HCT116 (cell line): ENCODE results near the gene NAB1. TPM values are rescaled to one million over a fixed set of nuclear protein-coding genes. Genes with fewer than 3 reads are reported as not detected.

Source experiments
- ATAC-seq: fragments of 200-7000 bp; cut with Tn5 transposase; 2 replicates; pipeline ENCODE4 v1.9.1; 2020; ENCODE audit warnings: mild to moderate bottlenecking, moderate library complexity
- BruUV-seq: library from RNA; stranded (reverse); fragments of 400-500 nt; replicated peaks from 2 replicates; lab custom pipeline; 2021; lab: Mats Ljungman, UMichigan
- CTCF ChIA-PET: fragments of 300-600 bp; sonication (Branson Sonifier 250); formaldehyde crosslinking; loops from one replicate; lab custom pipeline; 2021; ENCODE audit warnings: antibody characterized with exemption; lab: Charles Lee
- POLR2A ChIA-PET: fragments of 300-600, 350-600 bp; sonication (Branson Sonifier 250); formaldehyde crosslinking; loops from one replicate; lab custom pipeline; 2021; ENCODE audit warnings: antibody characterized with exemption; lab: Charles Lee
- RAD21 ChIA-PET, 2 experiments: fragments of 300-600 bp; sonication (Branson Sonifier 250); formaldehyde crosslinking; loops; one replicate each; lab custom pipeline; 2023; ENCODE audit warnings: low total read pairs in 2 of 2; ENCODE audit not compliant: uncharacterized antibody in 2 of 2, unreplicated experiment in 2 of 2, low non-redundant PET in 1 of 2; lab: Charles Lee
- DNase-seq: peaks from one replicate; pipeline ENCODE4 v3.0.0-alpha.2; 2010; ENCODE audit warnings: low read depth, low spot score
- H2AFZ ChIP-seq: fragments of 200-600 bp; shearing (Covaris generic), sonication (generic); 2 replicates; pipeline ENCODE4 v1.6.1; 2017; ENCODE audit warnings: low read depth, mixed run types, mixed read lengths, antibody characterized with exemption, low read length; ENCODE audit not compliant: poor library complexity, severe bottlenecking
- H3K27ac ChIP-seq: 2 replicates; pipeline ENCODE4 v1.5.1; 2012; ENCODE audit warnings: low read depth, low read length
- H3K27me3 ChIP-seq: fragments of 200-600 bp; sonication (generic); 2 replicates; pipeline ENCODE4 v1.6.1; 2016; ENCODE audit warnings: mixed run types, low read length, mixed read lengths; ENCODE audit not compliant: insufficient read depth
- H3K36me3 ChIP-seq, 2 experiments: fragments of 200-500 bp in 1 of 2; fragments of 200-600 bp in 1 of 2; sonication (Bioruptor generic) in 1 of 2; sonication (generic) in 1 of 2; 2 replicates each; pipeline versions ENCODE4 v1.5.1 to v1.6.1; 2014 to 2016; ENCODE audit warnings: low read length in 2 of 2, inconsistent platforms in 1 of 2, mixed read lengths in 1 of 2, mixed run types in 1 of 2; ENCODE audit not compliant: insufficient read depth in 2 of 2, control insufficient read depth in 1 of 2
- H3K4me1 ChIP-seq, 2 experiments: fragments of 200-600 bp in 1 of 2; sonication (generic) in 1 of 2; 2 replicates each; pipeline versions ENCODE4 v1.5.1 to v1.6.1; 2012 to 2017; ENCODE audit warnings: low read length in 2 of 2, inconsistent platforms in 1 of 2, mild to moderate bottlenecking in 1 of 2, mixed read lengths in 1 of 2, mixed run types in 1 of 2, moderate library complexity in 1 of 2; ENCODE audit not compliant: insufficient read depth in 2 of 2, control insufficient read depth in 1 of 2
- H3K4me2 ChIP-seq: fragments of 200-600 bp; sonication (generic); 2 replicates; pipeline ENCODE4 v1.6.1; 2017; ENCODE audit warnings: mixed run types, low read length, mixed read lengths
- H3K4me3 ChIP-seq, 2 experiments: fragments of 200-600 bp in 1 of 2; sonication (generic) in 1 of 2; replicated peaks in 1 of 2; 2 replicates each; pipeline ENCODE4 v1.5.1; 2011 to 2016; ENCODE audit warnings: low read length in 2 of 2, control low read depth in 1 of 2, low read depth in 1 of 2, mild to moderate bottlenecking in 1 of 2, mixed read lengths in 1 of 2, mixed run types in 1 of 2
- H3K79me2 ChIP-seq: fragments of 200-600 bp; sonication (generic); 2 replicates; pipeline ENCODE4 v1.6.1; 2017; ENCODE audit warnings: mild to moderate bottlenecking, mixed run types, low read length, moderate library complexity, mixed read lengths; ENCODE audit not compliant: insufficient read depth
- H3K9ac ChIP-seq: fragments of 200-600 bp; sonication (generic); 2 replicates; pipeline ENCODE4 v1.6.1; 2016; ENCODE audit warnings: low read length, mixed read lengths
- H3K9me2 ChIP-seq: fragments of 200-600 bp; sonication (generic), shearing (Covaris generic); 2 replicates; pipeline ENCODE4 v1.6.1; 2017; ENCODE audit warnings: mixed run types, mild to moderate bottlenecking, moderate library complexity; ENCODE audit not compliant: insufficient read depth
- H3K9me3 ChIP-seq, 2 experiments: fragments of 200-500 bp in 1 of 2; fragments of 200-600 bp in 1 of 2; sonication (Bioruptor generic) in 1 of 2; sonication (generic) in 1 of 2; 2 replicates each; pipeline ENCODE4 v1.6.1; 2014 to 2017; ENCODE audit warnings: low read length in 2 of 2, mixed read lengths in 2 of 2, inconsistent platforms in 1 of 2, low read depth in 1 of 2, mild to moderate bottlenecking in 1 of 2, mixed run types in 1 of 2, moderate library complexity in 1 of 2; ENCODE audit not compliant: control insufficient read depth in 1 of 2, insufficient read depth in 1 of 2
- H4K20me1 ChIP-seq: fragments of 200-600 bp; sonication (generic), shearing (Covaris generic); 2 replicates; pipeline ENCODE4 v1.6.1; 2017; ENCODE audit warnings: mixed run types, mild to moderate bottlenecking, moderate library complexity; ENCODE audit not compliant: insufficient read depth
- EZH2 ChIP-seq: fragments of 200-600 bp; sonication (generic); IDR thresholded peaks from 2 replicates; pipeline ENCODE4 v1.6.1; 2017; ENCODE audit warnings: antibody characterized with exemption, mixed run types
- EZH2phosphoT487 ChIP-seq: fragments of 200-600 bp; IDR thresholded peaks from 2 replicates; pipeline ENCODE4 v1.6.1; 2018; ENCODE audit warnings: antibody characterized with exemption, borderline replicate concordance
- MAX ChIP-seq: IDR thresholded peaks from 2 replicates; pipeline ENCODE4 v1.6.1; 2012
- POLR2AphosphoS5 ChIP-seq: IDR thresholded peaks from 2 replicates; pipeline ENCODE4 v1.6.1; 2011; ENCODE audit warnings: mild to moderate bottlenecking, low read depth, low read length, moderate library complexity
- RAD21 ChIP-seq: IDR thresholded peaks from 2 replicates; pipeline ENCODE4 v1.6.1; 2012; ENCODE audit warnings: low read depth, mild to moderate bottlenecking
- REST ChIP-seq: IDR thresholded peaks from 2 replicates; pipeline ENCODE4 v1.6.1; 2012; ENCODE audit warnings: low read depth
- SRF ChIP-seq: IDR thresholded peaks from 2 replicates; pipeline ENCODE4 v1.6.1; 2012; ENCODE audit warnings: low read depth
- YY1 ChIP-seq: IDR thresholded peaks from 2 replicates; pipeline ENCODE4 v1.6.1; 2011; ENCODE audit warnings: low read length, low read depth, moderate library complexity, mild to moderate bottlenecking; ENCODE audit not compliant: insufficient replicate concordance; ENCODE audit errors: extremely low read depth
- ZFX ChIP-seq: fragments of 450-650 bp; IDR thresholded peaks from 2 replicates; pipeline ENCODE4 v1.6.1; 2017
- ZNF274 ChIP-seq: fragments of 200-500 bp; sonication (Bioruptor generic); IDR thresholded peaks from 2 replicates; pipeline ENCODE4 v1.6.1; 2014; ENCODE audit warnings: mild to moderate bottlenecking, low read depth, low read length, inconsistent platforms
- intact Hi-C: fragments of 100-400 bp; cut with micrococcal nuclease; formaldehyde crosslinking; loops from 2 replicates; pipeline ENCODE4 v1.10.0; 2022
- total RNA-seq: library from RNA; stranded (reverse); gene quantifications from one replicate; pipeline ENCODE4 v1.2.1, GENCODE V29; 2021; ENCODE audit not compliant: unreplicated experiment

Gene NAB1
- total RNA-seq, 1 experiment from 2014 or later, result 43.8 TPM

GRCh38 chr2:190646780-190647522 lies 1.9 kb upstream of the NAB1 start:
- no peak for TF ChIP-seq EZH2
- TF ChIP-seq MAX, result no peak
- no peak for TF ChIP-seq ZNF274
- TF ChIP-seq EZH2phosphoT487, result no peak
- TF ChIP-seq RAD21, result no peak
- TF ChIP-seq POLR2AphosphoS5, result no peak
- no peak for TF ChIP-seq YY1
- TF ChIP-seq ZFX, result no peak
- no peak for TF ChIP-seq SRF
- TF ChIP-seq REST, result no peak
- H3K4me3 ChIP-seq, result 0 out of 4 replicates have a peak overlapping the region, but pooled peaks of 1 of the 2 experiments have one; percentile 66
- no peak for DNase-seq
- CTCF ChIA-PET, result interaction anchor here (0.6 kb wide), 1 partner anchor 203 kb away, joined by 3 read pairs; no protein-coding TSS in a partner anchor
- no peak overlapping the region for H2AFZ ChIP-seq
- no peak overlapping the region for H3K9ac ChIP-seq
- H3K27me3 ChIP-seq, result no peaks in the 10 kb centered on the region
- H3K79me2 ChIP-seq, result peaks cover 26% of the 10 kb centered on the region
- H3K36me3 ChIP-seq, result no peaks in the 10 kb centered on the region
- ATAC-seq, result no peak
- H3K4me1 ChIP-seq, result peaks cover 4 to 27% of the 10 kb centered on the region in 2 experiments; a peak in 3 of 4 replicates
- H4K20me1 ChIP-seq, result peaks cover 3% of the 10 kb centered on the region; the same call in 1 of the 2 replicates
- POLR2A ChIA-PET, result no interaction called here
- H3K9me2 ChIP-seq, result no peaks in the 10 kb centered on the region
- no TSS peak for BruUV-seq
- RAD21 ChIA-PET, result no interaction called here
- H3K4me2 ChIP-seq, result peak overlapping the region; percentile 89
- intact Hi-C loops, result no loop called here
- H3K9me3 ChIP-seq, result no peaks in the 10 kb centered on the region
- no peak overlapping the region for H3K27ac ChIP-seq
